ENCODE measurements around the gene HTT. TPM values are rescaled to one million over a fixed set of nuclear protein-coding genes. Genes with fewer than 3 reads are reported as not detected.

The HTT gene
- total and polyA plus RNA-seq, 2 of the 13 experiments (the other 11 are each of a cell fraction or from before 2014, with no cell fraction given) = 17.5 to 19.5 TPM

DNA sequence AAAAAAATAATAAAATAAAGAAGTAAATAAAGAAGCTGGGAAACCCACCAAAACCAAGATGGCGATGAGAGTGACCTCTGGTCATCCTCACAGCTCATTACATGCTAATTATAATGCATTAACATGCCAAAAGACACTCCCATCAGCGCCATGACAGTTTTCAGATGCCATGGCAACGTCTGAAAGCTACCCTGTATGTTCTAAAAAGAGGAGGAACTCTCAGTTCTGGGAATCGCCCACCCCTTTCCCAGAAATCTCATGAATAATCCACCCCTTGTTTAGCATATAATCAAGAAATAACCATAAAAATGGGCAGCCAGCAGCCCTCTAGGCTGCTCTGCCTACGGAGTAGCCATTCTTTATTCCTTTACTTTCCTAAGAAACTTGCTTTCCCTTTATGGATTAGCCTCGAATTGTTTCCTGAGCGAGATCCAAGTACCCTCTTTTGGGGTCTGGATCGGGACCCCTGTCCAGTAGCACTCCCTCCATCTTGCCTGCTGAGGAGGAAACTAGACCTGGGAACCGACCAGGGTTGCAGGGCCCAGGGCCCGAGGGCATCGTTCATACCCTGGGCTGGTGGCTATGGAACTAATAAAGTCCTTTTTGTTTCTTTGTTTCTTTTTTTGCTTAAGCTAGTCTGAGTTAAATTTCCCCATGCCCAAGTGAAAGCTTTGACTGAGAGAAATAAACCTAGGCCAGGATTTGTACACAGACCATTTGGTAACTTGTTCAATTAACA is 31.0 kb upstream of the HTT start:
- Histone ChIP-seq H3K27ac (ENCODE audit: extremely low read length, insufficient read depth, low read length) (no peak overlapping the region), H3K9me3 (ENCODE audit: low read length) (no peaks in the 10 kb centered on the region), H3K27me3 (ENCODE audit: control insufficient read depth in 1 of 2, insufficient read depth in 2 of 2, low read length in 2 of 2) (peaks cover 2 to 16% of the 10 kb centered on the region in 2 experiments; a peak in 2 of 5 replicates), H3K9ac (ENCODE audit: insufficient read depth, low read depth, low read length) (no peak overlapping the region), H3K79me2 (ENCODE audit: insufficient read depth, low read length) (no peaks in the 10 kb centered on the region), H3K4me1 (ENCODE audit: insufficient read depth, low read length) (peaks cover 53% of the 10 kb centered on the region), H3K36me3 (replicated peaks in 1 of 2; ENCODE audit: control insufficient read depth in 1 of 2, insufficient read depth in 2 of 2, low read length in 2 of 2) (no peaks in the 10 kb centered on the region), H4K20me1 (ENCODE audit: insufficient read depth, low read length) (no peaks in the 10 kb centered on the region), H2AFZ (ENCODE audit: low read length) (no peak overlapping the region), H3K4me2 (ENCODE audit: low read depth, low read length) (no peak overlapping the region), H3K4me3 (replicated peaks in 1 of 3; ENCODE audit: insufficient read depth in 1 of 3, low read depth in 2 of 3, low read length in 3 of 3) (no peak overlapping the region)
- FAIRE-seq = no peak
- in situ Hi-C loops (cut with HindIII; ENCODE audit: extremely low pct_ligation_motif_present, low pct_unique_long_range_greater_than_20kb) (no loop called here), intact Hi-C loops (cut with micrococcal nuclease; ENCODE audit: unreplicated experiment) (no loop called here)
- 82% methylated on average over 9 of the region's 11 CpGs for WGBS (ENCODE audit: low lambda C conversion rate)
- no TSS peak for BruUV-seq (replicated peaks)
- ChIA-PET CTCF (ENCODE audit: low intra/inter-chr PET ratio, low total read pairs) (no interaction called here), POLR2A (no interaction called here)
- ATAC-seq = no peak
- no peak for DNase-seq (ENCODE audit: low spot score)
- TF ChIP-seq POGZ (CRISPR knock-in tag; IDR thresholded peaks at IDR 0.05) (no peak), CCDC6 (CRISPR knock-in tag; IDR thresholded peaks at IDR 0.05) (no peak), NFIB (CRISPR knock-in tag; IDR thresholded peaks at IDR 0.05; ENCODE audit: borderline replicate concordance) (no peak), MYC (CRISPR knock-in tag; IDR thresholded peaks at IDR 0.05; ENCODE audit: borderline replicate concordance) (no peak), ZNF616 (CRISPR knock-in tag; IDR thresholded peaks at IDR 0.05; ENCODE audit: low read depth) (no peak), ARNT (IDR thresholded peaks at IDR 0.05) (no peak), RBM39 (IDR thresholded peaks at IDR 0.05; ENCODE audit: low read depth, low read length, poor library complexity, severe bottlenecking) (no peak), ZSCAN20 (CRISPR knock-in tag; IDR thresholded peaks at IDR 0.05; ENCODE audit: borderline replicate concordance) (no peak), ZNF558 (CRISPR knock-in tag; IDR thresholded peaks at IDR 0.05; ENCODE audit: borderline replicate concordance) (no peak), ZNF317 (CRISPR knock-in tag; IDR thresholded peaks at IDR 0.05) (no peak), ZNF577 (CRISPR knock-in tag; IDR thresholded peaks at IDR 0.05; ENCODE audit: borderline replicate concordance, low read depth) (no peak), MXD4 (CRISPR knock-in tag; IDR thresholded peaks at IDR 0.05) (no peak)
- TF ChIP-seq, protein P1, sequence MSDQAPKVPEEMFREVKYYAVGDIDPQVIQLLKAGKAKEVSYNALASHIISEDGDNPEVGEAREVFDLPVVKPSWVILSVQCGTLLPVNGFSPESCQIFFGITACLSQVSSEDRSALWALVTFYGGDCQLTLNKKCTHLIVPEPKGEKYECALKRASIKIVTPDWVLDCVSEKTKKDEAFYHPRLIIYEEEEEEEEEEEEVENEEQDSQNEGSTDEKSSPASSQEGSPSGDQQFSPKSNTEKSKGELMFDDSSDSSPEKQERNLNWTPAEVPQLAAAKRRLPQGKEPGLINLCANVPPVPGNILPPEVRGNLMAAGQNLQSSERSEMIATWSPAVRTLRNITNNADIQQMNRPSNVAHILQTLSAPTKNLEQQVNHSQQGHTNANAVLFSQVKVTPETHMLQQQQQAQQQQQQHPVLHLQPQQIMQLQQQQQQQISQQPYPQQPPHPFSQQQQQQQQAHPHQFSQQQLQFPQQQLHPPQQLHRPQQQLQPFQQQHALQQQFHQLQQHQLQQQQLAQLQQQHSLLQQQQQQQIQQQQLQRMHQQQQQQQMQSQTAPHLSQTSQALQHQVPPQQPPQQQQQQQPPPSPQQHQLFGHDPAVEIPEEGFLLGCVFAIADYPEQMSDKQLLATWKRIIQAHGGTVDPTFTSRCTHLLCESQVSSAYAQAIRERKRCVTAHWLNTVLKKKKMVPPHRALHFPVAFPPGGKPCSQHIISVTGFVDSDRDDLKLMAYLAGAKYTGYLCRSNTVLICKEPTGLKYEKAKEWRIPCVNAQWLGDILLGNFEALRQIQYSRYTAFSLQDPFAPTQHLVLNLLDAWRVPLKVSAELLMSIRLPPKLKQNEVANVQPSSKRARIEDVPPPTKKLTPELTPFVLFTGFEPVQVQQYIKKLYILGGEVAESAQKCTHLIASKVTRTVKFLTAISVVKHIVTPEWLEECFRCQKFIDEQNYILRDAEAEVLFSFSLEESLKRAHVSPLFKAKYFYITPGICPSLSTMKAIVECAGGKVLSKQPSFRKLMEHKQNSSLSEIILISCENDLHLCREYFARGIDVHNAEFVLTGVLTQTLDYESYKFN (CRISPR knock-in tag; conservative IDR thresholded peaks at IDR 0.05) = no peak
- TF ChIP-seq, protein P2, sequence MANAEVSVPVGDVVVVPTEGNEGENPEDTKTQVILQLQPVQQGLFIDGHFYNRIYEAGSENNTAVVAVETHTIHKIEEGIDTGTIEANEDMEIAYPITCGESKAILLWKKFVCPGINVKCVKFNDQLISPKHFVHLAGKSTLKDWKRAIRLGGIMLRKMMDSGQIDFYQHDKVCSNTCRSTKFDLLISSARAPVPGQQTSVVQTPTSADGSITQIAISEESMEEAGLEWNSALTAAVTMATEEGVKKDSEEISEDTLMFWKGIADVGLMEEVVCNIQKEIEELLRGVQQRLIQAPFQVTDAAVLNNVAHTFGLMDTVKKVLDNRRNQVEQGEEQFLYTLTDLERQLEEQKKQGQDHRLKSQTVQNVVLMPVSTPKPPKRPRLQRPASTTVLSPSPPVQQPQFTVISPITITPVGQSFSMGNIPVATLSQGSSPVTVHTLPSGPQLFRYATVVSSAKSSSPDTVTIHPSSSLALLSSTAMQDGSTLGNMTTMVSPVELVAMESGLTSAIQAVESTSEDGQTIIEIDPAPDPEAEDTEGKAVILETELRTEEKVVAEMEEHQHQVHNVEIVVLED (CRISPR knock-in tag; IDR thresholded peaks at IDR 0.05; ENCODE audit: borderline replicate concordance) = no peak
- TF ChIP-seq, protein P3, sequence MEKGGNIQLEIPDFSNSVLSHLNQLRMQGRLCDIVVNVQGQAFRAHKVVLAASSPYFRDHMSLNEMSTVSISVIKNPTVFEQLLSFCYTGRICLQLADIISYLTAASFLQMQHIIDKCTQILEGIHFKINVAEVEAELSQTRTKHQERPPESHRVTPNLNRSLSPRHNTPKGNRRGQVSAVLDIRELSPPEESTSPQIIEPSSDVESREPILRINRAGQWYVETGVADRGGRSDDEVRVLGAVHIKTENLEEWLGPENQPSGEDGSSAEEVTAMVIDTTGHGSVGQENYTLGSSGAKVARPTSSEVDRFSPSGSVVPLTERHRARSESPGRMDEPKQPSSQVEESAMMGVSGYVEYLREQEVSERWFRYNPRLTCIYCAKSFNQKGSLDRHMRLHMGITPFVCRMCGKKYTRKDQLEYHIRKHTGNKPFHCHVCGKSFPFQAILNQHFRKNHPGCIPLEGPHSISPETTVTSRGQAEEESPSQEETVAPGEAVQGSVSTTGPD (CRISPR knock-in tag; IDR thresholded peaks at IDR 0.05) = no peak
- TF ChIP-seq, protein P4, sequence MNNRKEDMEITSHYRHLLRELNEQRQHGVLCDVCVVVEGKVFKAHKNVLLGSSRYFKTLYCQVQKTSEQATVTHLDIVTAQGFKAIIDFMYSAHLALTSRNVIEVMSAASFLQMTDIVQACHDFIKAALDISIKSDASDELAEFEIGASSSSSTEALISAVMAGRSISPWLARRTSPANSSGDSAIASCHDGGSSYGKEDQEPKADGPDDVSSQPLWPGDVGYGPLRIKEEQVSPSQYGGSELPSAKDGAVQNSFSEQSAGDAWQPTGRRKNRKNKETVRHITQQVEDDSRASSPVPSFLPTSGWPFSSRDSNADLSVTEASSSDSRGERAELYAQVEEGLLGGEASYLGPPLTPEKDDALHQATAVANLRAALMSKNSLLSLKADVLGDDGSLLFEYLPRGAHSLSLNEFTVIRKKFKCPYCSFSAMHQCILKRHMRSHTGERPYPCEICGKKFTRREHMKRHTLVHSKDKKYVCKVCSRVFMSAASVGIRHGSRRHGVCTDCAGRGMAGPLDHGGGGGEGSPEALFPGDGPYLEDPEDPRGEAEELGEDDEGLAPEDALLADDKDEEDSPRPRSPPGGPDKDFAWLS (CRISPR knock-in tag; IDR thresholded peaks at IDR 0.05; ENCODE audit: borderline replicate concordance) = no peak

Data from HepG2 (cell line).